ENCODE measurements around the gene PCSK5. TPM values are rescaled to one million over a fixed set of nuclear protein-coding genes. Genes with fewer than 3 reads are reported as not detected.
A peak's percentile ranks its signal among the peaks of the same experiment; 100 is the strongest.

PCSK5 gene
- polyA plus RNA-seq, 4 donors, result 15.1 to 19.0 (median 16.8) TPM

DNA sequence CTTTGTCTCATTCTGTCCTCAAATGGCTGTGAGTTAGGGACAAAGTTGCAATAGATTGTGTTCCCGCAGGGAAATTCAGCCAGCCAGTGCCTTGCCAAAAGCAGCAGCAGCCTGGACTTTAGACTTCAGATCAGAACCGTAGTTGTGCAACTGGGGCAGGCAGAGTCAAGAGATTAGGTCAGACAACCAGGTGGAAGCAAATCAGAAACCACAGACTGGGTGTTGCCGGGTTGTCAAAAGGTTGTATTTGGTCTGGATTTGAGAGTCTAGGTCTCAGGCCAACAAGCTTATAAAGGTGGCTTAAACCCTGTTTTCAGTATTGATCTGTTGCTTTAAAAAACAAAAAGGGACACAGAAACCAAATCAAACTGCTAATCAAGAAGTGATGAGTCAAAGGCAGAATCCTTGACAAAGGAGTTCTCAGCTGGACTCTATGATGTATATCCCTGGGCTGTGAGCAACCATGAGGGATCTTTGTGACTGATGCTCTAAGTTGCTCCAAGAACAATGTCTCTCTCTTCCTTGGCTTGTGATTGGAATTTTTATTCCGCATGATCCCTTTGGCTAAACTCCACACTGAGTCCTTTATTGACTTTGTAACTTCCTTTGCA, 482.8 kb downstream of the PCSK5 start:
- DNase-seq (ENCODE audit: low read depth in 4 of 4, low spot score in 3 of 4), result no peak

DNA sequence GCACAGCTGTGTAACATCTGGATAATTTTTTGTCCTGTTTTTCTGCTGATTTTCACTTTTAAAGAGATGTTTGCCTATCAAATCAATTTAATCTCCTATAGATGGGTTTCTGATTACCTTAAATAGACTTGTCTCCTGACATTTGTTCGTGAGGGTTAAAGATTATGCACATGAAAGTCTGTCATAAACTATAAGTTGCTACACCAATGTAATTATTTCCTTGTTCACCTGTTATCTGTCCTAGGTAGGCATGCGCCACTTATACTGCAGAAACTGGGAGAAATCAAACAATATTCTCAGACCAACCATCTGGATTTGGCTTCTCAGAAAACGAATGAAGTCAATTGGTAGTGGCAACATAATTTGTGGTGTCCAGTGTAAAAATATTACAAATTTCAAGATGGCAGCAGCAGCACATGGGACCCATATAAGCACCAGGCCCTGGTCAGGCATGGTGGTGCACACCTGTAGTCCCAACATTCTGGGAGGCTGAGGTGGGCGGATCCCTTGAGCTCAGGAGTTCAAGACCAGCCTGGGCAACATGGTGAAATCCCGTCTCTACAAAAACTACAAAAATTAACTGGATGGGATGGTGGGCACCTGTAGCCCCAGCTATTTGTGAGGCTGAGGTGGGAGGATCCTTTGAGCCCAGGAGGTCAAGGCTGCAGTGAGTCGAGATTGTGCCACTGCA, 483.5 kb downstream of the PCSK5 start:
- DNase-seq (ENCODE audit: low read depth in 4 of 4, low spot score in 3 of 4), result no peak

DNA sequence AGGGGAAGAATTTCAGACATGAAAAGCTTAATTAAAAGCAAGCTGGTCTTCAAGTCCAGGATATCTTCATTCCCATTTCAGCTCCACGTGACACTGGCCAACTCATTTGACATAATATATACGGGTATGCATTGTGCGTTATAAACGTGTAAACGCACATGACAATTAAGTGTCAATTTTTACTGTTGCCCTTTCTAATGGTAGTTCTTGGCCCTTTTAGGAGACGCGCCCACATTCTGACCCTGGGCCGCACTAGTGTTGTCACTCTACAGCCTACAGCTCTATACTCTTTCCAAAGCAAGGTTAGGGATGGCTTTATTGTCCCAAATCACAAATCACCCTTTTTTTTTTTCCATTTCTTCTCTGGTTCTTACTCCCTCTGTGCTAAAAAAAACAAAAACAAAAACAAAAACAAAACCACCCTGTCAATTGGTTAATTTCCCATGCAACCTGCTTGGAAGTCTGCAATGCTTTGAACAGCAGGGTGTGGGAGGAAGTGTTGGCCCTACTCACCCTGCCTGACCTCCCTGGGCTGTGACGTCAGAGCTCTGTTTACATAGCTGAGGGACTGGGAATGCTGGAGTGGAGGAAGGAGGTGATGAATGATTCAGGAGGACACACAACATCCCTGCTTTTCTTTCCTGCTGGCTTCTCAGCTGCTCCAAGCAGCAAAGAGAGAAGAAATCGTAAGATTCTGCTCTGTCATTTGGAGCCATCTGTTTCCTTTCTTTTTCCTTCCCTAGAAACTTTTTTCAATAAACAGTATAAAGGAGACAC, 484.5 kb downstream of the PCSK5 start:
- DNase-seq (ENCODE audit: low read depth in 4 of 4, low spot score in 3 of 4), result peak; percentile 46 to 61 (median 49)

DNA sequence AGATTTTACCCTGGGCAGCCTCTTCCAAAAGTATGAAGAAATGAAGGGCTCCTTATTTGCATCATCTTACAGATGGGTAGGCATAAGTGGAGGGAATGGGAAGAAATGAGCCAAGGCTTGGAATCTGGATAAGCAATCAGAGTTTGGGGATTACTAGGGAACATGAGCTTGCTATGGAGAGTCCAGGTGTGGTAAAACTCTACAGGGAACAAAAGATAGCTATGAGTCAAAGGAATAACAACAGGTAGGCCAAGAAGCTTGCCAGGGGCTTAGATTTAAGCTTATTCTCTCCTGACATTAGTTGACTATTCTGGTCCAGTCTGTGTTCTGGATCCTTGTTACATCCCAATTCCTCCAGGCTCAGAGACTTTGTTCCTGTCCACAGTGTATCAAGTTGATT, 487.3 kb downstream of the PCSK5 start:
- no peak for DNase-seq (ENCODE audit: low read depth in 4 of 4, low spot score in 3 of 4)

DNA sequence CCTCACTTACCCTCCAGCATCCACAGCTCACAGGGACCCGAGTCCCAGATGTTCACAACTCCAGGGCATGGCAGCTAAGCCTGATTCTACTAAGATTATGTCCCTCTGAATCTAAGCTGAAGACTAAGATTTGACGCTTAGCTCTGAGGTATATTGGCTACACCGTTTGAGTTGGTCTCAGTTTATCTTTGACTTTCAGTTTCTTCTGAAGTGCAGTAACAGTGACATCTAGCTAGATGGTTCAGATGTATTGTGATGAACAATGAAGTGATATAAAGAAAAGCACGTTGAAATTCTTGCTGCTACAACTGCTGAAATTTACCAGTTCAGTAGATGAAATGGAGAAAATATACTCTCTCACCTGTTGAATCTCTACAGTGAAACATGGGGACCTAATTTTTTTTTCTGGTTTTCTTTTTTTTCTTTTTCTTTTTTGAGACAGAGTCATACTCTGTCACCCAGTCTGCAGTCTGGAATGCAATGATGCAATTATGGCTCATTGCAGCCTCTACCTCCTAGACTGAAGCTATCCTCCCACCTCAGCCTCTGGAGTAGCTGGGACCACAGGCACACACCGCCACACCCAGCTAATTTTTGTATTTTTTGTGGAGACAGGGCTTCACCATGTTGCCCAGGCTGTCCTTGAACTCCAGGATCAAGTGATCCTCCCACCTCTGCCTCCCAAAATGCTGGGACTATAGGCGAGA, 488.0 kb downstream of the PCSK5 start:
- DNase-seq (ENCODE audit: low read depth in 4 of 4, low spot score in 3 of 4), result no peak

DNA sequence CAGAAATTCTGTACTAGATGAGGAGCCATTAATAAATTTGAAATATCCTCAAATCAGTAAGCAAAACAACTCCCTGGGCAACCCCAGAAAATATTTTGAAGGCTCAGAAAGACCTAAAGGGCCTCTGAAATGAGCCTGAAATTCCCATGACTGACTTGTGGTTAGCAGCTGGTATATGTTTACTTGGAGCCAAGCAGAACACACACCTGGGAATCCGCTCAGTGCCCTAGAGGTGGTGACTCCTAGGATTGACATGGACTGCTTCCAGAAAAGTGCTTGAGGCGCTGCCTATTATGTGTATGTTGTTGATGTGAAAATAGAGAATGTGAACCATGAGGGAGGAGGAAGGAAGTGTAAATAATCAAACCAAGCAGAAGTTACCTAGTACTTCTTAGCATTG, 489.0 kb downstream of the PCSK5 start:
- no peak for DNase-seq (ENCODE audit: low read depth in 4 of 4, low spot score in 3 of 4)

GRCh38 chr9:76390656-76391055, 500.2 kb downstream of the PCSK5 start:
- no peak for DNase-seq (ENCODE audit: low read depth in 4 of 4, low spot score in 3 of 4)

DNA sequence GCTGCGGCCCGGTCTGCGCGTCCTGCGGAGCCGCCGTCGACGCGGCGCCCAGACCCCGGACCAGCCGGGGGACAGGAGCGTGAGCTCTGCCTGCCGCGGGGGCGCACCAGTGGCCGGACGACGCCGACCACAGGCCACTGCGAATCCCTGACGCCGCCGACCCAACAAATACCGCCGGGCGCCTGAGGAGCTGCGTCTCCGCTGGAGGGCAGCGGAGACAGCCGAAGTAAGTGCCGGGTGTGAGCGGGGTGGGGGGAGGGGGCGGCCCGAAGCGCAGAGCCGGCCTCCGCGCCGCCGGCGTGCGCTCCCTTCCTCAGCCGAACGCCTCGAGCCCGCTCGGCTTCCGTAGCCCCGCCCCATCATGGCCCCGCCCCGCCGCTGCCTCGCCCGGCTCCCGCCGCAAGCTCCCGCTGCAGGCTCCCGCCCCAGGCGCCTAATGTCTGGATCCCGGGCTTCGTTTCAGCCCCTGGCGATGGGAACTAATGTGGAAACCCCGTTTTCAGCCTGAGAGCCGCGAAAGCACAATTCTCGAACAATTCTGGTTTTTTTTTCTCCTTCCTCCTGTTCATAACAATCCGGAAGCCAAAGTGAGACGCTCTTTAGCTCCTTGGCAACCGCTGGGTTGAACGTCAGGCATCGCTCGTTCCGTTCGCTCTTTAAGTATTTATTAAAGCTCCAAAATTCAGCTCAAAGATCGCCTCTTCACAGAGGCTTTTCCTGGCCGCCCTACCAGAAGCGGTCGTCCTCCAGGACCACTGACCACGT, 503.9 kb downstream of the PCSK5 start, which contains the start of gene RFK:
RFK (minus strand) TSS at position 232 of the 765 bp plus-strand sequence. CDS start 255 bp downstream, outside the sequence.
- peak; percentile 78 to 84 (median 80) for DNase-seq (ENCODE audit: low read depth in 4 of 4, low spot score in 3 of 4)

GRCh38 chr9:76394960-76395252, 504.4 kb downstream of the PCSK5 start:
- peak in 2 of 4 donors; percentile 38 to 39 for DNase-seq (ENCODE audit: low read depth in 4 of 4, low spot score in 3 of 4)

DNA sequence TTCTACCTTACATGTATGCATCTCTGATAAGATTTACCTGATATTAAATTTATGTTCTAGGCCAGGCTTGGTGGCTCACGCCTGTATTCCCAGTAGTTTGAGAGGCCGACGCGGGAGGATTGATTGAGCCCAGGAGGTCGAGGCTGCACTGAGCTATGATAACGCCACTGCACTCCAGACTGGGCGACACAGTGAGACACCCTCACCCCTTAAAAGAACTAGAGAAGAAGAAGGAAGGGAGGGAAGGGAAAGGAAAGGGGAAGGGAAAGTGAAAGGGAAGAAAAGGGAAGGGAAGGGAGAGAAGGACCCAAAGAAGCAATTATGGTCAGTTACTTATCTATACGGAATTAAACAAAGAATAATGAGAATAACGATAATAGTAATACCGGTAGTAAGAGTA, 504.9 kb downstream of the PCSK5 start:
- no peak for DNase-seq (ENCODE audit: low read depth in 4 of 4, low spot score in 3 of 4)

DNA sequence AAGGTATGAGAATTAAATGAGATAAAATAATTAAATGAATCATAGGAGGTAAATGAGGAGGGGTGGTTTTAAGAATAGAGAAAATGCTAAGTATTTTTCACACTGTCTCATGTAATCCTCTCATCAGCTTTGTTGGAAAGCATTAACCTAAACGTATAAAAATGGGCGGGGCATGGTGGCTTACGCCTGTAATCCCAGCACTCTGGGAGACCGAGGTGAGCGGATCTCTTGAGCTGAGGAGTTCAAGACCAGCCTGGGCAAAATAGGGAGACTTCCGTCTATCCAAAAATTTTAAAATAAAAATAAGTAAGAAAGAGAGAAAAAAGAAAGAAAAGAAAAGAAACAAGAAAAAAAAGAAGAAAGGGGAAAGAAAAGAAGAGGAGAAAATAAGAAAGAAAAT, 505.7 kb downstream of the PCSK5 start:
- no peak for DNase-seq (ENCODE audit: low read depth in 4 of 4, low spot score in 3 of 4)

- no peak for DNase-seq (ENCODE audit: low read depth in 4 of 4, low spot score in 3 of 4)
Measured at GRCh38 chr9:76396597-76396996, 506.1 kb downstream of the PCSK5 start.

GRCh38 chr9:76399856-76400255, 509.4 kb downstream of the PCSK5 start:
- DNase-seq (ENCODE audit: low read depth in 4 of 4, low spot score in 3 of 4), result no peak

- DNase-seq (ENCODE audit: low read depth in 4 of 4, low spot score in 3 of 4), result no peak
Measured at GRCh38 chr9:76400534-76401096, 510.1 kb downstream of the PCSK5 start.

DNA sequence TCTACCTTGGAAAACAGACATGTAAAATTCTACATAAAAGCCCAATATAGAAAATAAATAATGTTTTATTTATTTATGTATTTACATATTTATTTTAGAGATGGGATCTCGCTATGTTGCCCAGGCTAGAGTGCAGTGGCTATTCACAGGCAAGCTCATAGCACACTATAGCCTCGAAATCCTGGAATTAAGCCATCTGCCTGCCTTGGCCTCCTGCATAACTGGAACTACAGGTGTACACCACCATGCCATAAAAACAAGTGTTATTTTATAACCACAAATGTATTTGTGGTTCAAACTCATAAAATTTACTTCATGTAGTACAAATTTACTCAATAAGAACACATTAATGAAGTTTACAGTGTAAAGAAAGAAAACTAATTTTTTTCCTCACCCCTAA, 510.7 kb downstream of the PCSK5 start:
- no peak for DNase-seq (ENCODE audit: low read depth in 4 of 4, low spot score in 3 of 4)

DNA sequence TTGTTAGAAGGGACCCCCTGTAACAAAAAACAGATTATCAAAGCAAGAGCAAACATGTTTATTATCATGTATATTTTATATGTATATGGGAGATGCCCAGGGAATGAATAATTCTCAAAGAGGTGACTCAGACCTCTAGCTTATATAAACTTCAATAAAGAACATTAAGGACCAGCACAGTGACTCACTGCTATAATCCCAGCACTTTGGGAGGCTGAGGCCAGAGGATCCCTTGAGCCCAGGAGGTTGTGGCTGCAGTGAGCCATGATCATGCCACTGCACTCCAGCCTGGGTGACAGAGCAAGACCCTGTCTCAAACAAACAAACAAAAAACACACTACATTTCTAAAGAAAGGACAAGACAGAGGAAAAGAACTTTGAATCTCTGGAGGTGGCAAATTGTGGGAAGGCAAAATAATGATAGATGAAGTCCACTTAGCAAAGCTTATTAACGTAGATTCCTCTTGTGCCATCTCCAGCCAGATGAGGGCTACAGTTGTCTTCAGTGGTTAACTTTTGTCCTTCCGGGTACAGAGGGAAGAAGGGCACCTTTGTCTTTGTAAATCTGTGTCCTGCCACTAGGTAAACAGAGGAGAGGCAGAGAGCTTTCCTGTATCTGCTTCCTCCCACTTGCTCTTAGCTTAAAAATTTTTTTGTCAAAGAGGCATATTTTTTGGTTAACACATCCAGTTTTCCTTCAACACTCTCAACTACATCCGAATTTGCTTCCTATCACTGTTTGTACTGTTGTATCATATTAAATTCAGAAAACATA, 511.3 kb downstream of the PCSK5 start:
- no peak for DNase-seq (ENCODE audit: low read depth in 4 of 4, low spot score in 3 of 4)

DNA sequence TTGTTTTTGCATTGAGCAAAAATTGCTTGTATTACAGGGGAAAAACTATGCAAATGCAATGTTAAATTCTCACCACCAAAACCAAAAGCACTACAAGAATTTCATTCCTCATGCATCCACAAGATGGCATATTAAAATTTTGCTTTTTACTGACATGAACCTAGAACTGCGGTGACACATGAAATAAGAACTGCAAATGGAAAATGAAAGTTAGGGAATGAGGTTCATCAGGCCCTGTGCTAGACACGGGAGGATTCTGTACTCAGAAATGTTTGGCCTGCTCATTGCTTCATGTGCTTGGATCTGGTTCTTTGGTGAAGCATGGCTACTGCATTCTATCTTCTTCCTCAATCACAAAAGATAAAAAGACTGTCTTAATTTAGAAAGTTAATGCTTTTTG, 512.9 kb downstream of the PCSK5 start:
- peak in 1 of 4 donors; percentile 6 for DNase-seq (ENCODE audit: low read depth in 4 of 4, low spot score in 3 of 4)

- no peak for DNase-seq (ENCODE audit: low read depth in 4 of 4, low spot score in 3 of 4)
Measured at GRCh38 chr9:76404401-76404800, 513.9 kb downstream of the PCSK5 start.

DNA sequence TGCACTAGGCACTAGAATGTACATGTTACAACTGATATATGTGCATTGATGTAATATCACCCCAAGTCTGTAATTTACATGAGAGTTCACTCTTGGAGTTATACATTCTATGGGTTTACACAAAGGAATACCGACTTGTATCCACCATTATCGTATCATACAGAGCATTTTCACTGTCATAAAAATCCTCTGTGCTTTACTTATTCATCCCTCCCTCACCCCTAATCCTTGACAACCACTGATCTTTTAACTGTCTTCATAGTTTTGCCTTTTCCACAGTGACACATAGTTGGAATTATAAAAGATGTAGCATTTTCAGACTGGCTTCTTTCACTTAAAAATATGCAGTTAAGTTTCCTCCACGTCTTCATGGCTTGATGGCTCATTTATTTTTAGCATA, 514.9 kb downstream of the PCSK5 start:
- DNase-seq (ENCODE audit: low read depth in 4 of 4, low spot score in 3 of 4), result no peak
